WTC11 (cell line): ENCODE measurements around the gene COL5A3.

Experiments used
- ATF1 ChIP-seq: sonication (generic); formaldehyde crosslinking; IDR thresholded peaks from 2 replicates; pipeline ENCODE4 v1.8.1; 2023; ENCODE audit warnings: mild to moderate bottlenecking, moderate library complexity, missing genetic modification reagents
- CBFB ChIP-seq: sonication (generic); formaldehyde crosslinking; IDR thresholded peaks from 2 replicates; pipeline ENCODE4 v1.8.1; 2022; ENCODE audit warnings: mild to moderate bottlenecking, low read depth, missing genetic modification reagents
- FOXK1 ChIP-seq: sonication (generic); formaldehyde crosslinking; IDR thresholded peaks from 2 replicates; pipeline ENCODE4 v1.8.0; 2022; ENCODE audit warnings: mild to moderate bottlenecking, moderate library complexity, missing genetic modification reagents
- HMGXB4 ChIP-seq: sonication (generic); formaldehyde crosslinking; IDR thresholded peaks from 2 replicates; pipeline ENCODE4 v1.8.1; 2023; ENCODE audit warnings: mild to moderate bottlenecking, moderate library complexity, missing genetic modification reagents
- MXD4 ChIP-seq: fragments of 250-450 bp; sonication (Bioruptor Pico); IDR thresholded peaks from 2 replicates; pipeline ENCODE4 v1.8.0; 2021; ENCODE audit warnings: mild to moderate bottlenecking, moderate library complexity, borderline replicate concordance
- NR3C1 ChIP-seq: sonication (generic); formaldehyde crosslinking; conservative IDR thresholded peaks from 2 replicates; pipeline ENCODE4 v1.8.1; 2023; ENCODE audit warnings: low read depth, mild to moderate bottlenecking, missing genetic modification reagents
- PREB ChIP-seq: sonication (generic); formaldehyde crosslinking; IDR thresholded peaks from 2 replicates; pipeline ENCODE4 v1.8.1; 2022; ENCODE audit warnings: mild to moderate bottlenecking, missing genetic modification reagents, moderate library complexity, borderline replicate concordance
- TF ChIP-seq, protein P1 (sequence below): fragments of 200-600 bp; IDR thresholded peaks from 2 replicates; pipeline ENCODE4 v1.8.0; 2022; ENCODE audit warnings: antibody characterized with exemption
- TF ChIP-seq, protein P2 (sequence below): sonication (generic); formaldehyde crosslinking; IDR thresholded peaks from 2 replicates; pipeline ENCODE4 v1.8.0; 2022; ENCODE audit warnings: missing genetic modification reagents

DNA sequence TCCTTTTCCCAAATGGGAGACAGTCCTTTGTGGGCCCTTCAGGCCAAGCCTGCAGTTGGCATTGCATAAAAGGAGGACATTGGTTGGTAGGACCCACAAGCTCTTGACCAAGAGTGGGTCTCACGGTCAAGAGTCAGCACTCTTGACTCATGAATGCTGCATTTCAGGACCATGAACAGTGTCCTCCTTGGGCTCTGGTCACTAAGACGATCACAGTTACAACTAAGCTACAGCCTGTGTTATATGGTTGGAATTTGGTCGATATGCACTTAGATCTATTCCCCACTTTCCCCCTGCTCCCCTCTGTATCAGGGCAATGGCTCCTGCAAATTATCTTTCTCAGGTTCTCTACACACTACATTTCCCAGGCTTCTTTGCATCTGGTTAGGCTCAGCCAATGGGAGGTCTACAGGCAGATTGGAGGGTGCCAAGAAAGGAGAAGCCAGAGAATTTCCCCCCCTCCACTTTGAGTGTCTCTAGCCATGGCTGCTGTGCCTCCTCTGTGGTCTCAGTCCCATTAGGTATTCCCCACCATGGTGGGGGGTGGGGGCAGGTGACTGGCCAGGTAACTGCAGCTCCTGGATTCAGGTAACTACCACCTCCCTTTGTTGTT is 70.9 kb downstream of the COL5A3 start:
- TF ChIP-seq PREB (CRISPR knock-in tag) = no peak
- TF ChIP-seq, protein P1, sequence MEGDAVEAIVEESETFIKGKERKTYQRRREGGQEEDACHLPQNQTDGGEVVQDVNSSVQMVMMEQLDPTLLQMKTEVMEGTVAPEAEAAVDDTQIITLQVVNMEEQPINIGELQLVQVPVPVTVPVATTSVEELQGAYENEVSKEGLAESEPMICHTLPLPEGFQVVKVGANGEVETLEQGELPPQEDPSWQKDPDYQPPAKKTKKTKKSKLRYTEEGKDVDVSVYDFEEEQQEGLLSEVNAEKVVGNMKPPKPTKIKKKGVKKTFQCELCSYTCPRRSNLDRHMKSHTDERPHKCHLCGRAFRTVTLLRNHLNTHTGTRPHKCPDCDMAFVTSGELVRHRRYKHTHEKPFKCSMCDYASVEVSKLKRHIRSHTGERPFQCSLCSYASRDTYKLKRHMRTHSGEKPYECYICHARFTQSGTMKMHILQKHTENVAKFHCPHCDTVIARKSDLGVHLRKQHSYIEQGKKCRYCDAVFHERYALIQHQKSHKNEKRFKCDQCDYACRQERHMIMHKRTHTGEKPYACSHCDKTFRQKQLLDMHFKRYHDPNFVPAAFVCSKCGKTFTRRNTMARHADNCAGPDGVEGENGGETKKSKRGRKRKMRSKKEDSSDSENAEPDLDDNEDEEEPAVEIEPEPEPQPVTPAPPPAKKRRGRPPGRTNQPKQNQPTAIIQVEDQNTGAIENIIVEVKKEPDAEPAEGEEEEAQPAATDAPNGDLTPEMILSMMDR = no peak
- TF ChIP-seq NR3C1 = no peak
- TF ChIP-seq HMGXB4 (CRISPR knock-in tag) = no peak
- TF ChIP-seq, protein P2, sequence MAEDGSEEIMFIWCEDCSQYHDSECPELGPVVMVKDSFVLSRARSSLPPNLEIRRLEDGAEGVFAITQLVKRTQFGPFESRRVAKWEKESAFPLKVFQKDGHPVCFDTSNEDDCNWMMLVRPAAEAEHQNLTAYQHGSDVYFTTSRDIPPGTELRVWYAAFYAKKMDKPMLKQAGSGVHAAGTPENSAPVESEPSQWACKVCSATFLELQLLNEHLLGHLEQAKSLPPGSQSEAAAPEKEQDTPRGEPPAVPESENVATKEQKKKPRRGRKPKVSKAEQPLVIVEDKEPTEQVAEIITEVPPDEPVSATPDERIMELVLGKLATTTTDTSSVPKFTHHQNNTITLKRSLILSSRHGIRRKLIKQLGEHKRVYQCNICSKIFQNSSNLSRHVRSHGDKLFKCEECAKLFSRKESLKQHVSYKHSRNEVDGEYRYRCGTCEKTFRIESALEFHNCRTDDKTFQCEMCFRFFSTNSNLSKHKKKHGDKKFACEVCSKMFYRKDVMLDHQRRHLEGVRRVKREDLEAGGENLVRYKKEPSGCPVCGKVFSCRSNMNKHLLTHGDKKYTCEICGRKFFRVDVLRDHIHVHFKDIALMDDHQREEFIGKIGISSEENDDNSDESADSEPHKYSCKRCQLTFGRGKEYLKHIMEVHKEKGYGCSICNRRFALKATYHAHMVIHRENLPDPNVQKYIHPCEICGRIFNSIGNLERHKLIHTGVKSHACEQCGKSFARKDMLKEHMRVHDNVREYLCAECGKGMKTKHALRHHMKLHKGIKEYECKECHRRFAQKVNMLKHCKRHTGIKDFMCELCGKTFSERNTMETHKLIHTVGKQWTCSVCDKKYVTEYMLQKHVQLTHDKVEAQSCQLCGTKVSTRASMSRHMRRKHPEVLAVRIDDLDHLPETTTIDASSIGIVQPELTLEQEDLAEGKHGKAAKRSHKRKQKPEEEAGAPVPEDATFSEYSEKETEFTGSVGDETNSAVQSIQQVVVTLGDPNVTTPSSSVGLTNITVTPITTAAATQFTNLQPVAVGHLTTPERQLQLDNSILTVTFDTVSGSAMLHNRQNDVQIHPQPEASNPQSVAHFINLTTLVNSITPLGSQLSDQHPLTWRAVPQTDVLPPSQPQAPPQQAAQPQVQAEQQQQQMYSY = no peak
- TF ChIP-seq CBFB (CRISPR knock-in tag) = no peak
- TF ChIP-seq FOXK1 (CRISPR knock-in tag) = no peak
- no peak for TF ChIP-seq ATF1 (CRISPR knock-in tag)
- TF ChIP-seq MXD4 = no peak
